Small intestine (tissue), 7 donors: ENCODE results near the gene DDX27. TPM values are rescaled to one million over a fixed set of nuclear protein-coding genes. Genes with fewer than 3 reads are reported as not detected.
"Not testable (repeated sequence)": the region's sequence is repeated elsewhere in the genome, so short reads cannot be mapped to it uniquely, and the experiment has no call there.

Source experiments
- DNase-seq, 2 donors: peaks; one replicate each; pipeline versions ENCODE4 v3.0.0 to v3.0.0-alpha.2; 2013
- FAIRE-seq: peaks from 2 replicates; lab custom pipeline; 2012; peaks lifted over from hg19 to GRCh38; lab: Jason Lieb, UNC
- H3K27ac ChIP-seq, 3 donors: one replicate each; pipeline ENCODE4 v1.5.1; 2013; ENCODE audit warnings: low read length in 2 of 3, mild to moderate bottlenecking in 2 of 3, control low read depth in 1 of 3, inconsistent platforms in 1 of 3, low read depth in 1 of 3, moderate library complexity in 1 of 3
- H3K27me3 ChIP-seq, 3 donors: one replicate each; pipeline ENCODE4 v1.6.1; 2013; ENCODE audit warnings: low read length in 3 of 3, inconsistent platforms in 1 of 3; ENCODE audit not compliant: control insufficient read depth in 3 of 3, insufficient read depth in 3 of 3
- H3K36me3 ChIP-seq, 3 donors: one replicate each; pipeline ENCODE4 v1.6.1; 2013; ENCODE audit warnings: low read length in 3 of 3, inconsistent platforms in 1 of 3, low read depth in 1 of 3, mild to moderate bottlenecking in 1 of 3, moderate library complexity in 1 of 3; ENCODE audit not compliant: control insufficient read depth in 3 of 3, insufficient read depth in 2 of 3
- H3K4me1 ChIP-seq, 3 donors: one replicate each; pipeline ENCODE4 v1.6.1; 2013; ENCODE audit warnings: low read length in 2 of 3, inconsistent platforms in 1 of 3, low read depth in 1 of 3, mild to moderate bottlenecking in 1 of 3, moderate library complexity in 1 of 3; ENCODE audit not compliant: control insufficient read depth in 3 of 3, insufficient read depth in 2 of 3
- H3K4me3 ChIP-seq, 3 donors: one replicate each; pipeline ENCODE4 v1.5.1; 2013; ENCODE audit warnings: low read length in 3 of 3, control low read depth in 1 of 3, inconsistent platforms in 1 of 3, low read depth in 1 of 3, mild to moderate bottlenecking in 1 of 3, moderate library complexity in 1 of 3
- H3K9me3 ChIP-seq, 2 donors: one replicate each; pipeline ENCODE4 v1.6.1; 2013; ENCODE audit warnings: low read depth in 1 of 2, low read length in 1 of 2; ENCODE audit not compliant: control insufficient read depth in 2 of 2, insufficient read depth in 1 of 2
- WGBS, 3 donors: extraction: QIAGEN DNeasy Blood & Tissue Kit; methylation state at CpG; one replicate each; pipeline ENCODE4 v1.1.7; 2013; 5-methylcytosine and 5-hydroxymethylcytosine counted together
- polyA plus RNA-seq, 4 donors: library from polyadenylated mRNA; stranded (reverse) in 3 of 4; unstranded in 1 of 4; fragments of 200-250 nt in 3 of 4; fragments of 120-200 nt in 1 of 4; gene quantifications; one replicate each; pipeline versions ENCODE4 v1.2.1 to v1.2.3, GENCODE V29; 2013
- donor health status: healthy with polysubstance abuse.
- donor health status: control.
- donor health status: control.
- donor health status: Bipolar disorder and iron deficiency.
- donor health status: healthy.

Gene DDX27
- polyA plus RNA-seq, 4 donors = 32.0 to 48.9 (median 34.9) TPM

- 0 to 1% (median 0%) methylated on average over 27 to 29 of the region's 29 CpGs for WGBS, 3 donors
- FAIRE-seq (no peak), DNase-seq (peak; percentile 46 to 60)
- Histone ChIP-seq H3K27ac (peak overlapping the region; percentile 83 to 95 (median 92)), H3K4me1 (peaks cover 4 to 20% (median 5%) of the 10 kb centered on the region in 3 donors), H3K36me3 (peaks cover 0 to 6% (median 0%) of the 10 kb centered on the region in 3 donors), H3K9me3 (no peaks in the 10 kb centered on the region), H3K4me3 (peak overlapping the region; percentile 72 to 96 (median 81)), H3K27me3 (no peaks in the 10 kb centered on the region)
Measured at GRCh38 chr20:49187330-49187850, 31.8 kb upstream of the DDX27 start.

- Histone ChIP-seq H3K27me3 (no peaks in the 10 kb centered on the region), H3K36me3 (peaks cover 0 to 6% (median 0%) of the 10 kb centered on the region in 3 donors), H3K9me3 (no peaks in the 10 kb centered on the region), H3K4me1 (peaks cover 4 to 20% (median 5%) of the 10 kb centered on the region in 3 donors), H3K4me3 (peak within 1 kb of the TSS; percentile 72 to 96 (median 81)), H3K27ac (peak within 1 kb of the TSS; percentile 83 to 95 (median 92))
- FAIRE-seq (no peak), DNase-seq (peak; percentile 95 to 97)
- WGBS, 3 donors = 0 to 1% (median 1%) methylated on average over 16 to 89 of the region's 89 CpGs
Measured at GRCh38 chr20:49187851-49188641, 31.2 kb upstream of the DDX27 start, which contains the start of gene STAU1. TSS of gene STAU1 (minus strand) at chr20:49188334. CDS start at chr20:49166201, 22,133 bp downstream.

- not testable (repeated sequence) for DNase-seq, FAIRE-seq
- 78 to 84% (median 81%) methylated on average over 11 of the region's 11 CpGs for WGBS, 3 donors
Measured at GRCh38 chr20:49192944-49193518, 26.2 kb upstream of the DDX27 start.

GRCh38 chr20:49199729-49200293 is 19.4 kb upstream of the DDX27 start:
- H3K9me3 ChIP-seq = peaks cover 0 to 4% of the 10 kb centered on the region in 2 donors
- H3K4me3 ChIP-seq = no peak overlapping the region
- no peak for FAIRE-seq
- H3K4me1 ChIP-seq = no peaks in the 10 kb centered on the region
- no peaks in the 10 kb centered on the region for H3K27me3 ChIP-seq
- H3K27ac ChIP-seq = no peak overlapping the region
- 83 to 90% (median 87%) methylated on average over 4 of the region's 4 CpGs for WGBS, 3 donors
- no peaks in the 10 kb centered on the region for H3K36me3 ChIP-seq
- DNase-seq = no peak

More at GRCh38 chr20:49192944-49193518, 26.2 kb upstream of the DDX27 start:
- H3K4me3 ChIP-seq, H3K4me1 ChIP-seq, H3K9me3 ChIP-seq, H3K27ac ChIP-seq, H3K27me3 ChIP-seq, H3K36me3 ChIP-seq: not testable (repeated sequence)

GRCh38 chr20:49203011-49203410 is 16.2 kb upstream of the DDX27 start:
- Histone ChIP-seq H3K27ac (no peak overlapping the region), H3K27me3 (no peaks in the 10 kb centered on the region), H3K4me1 (no peaks in the 10 kb centered on the region), H3K36me3 (no peaks in the 10 kb centered on the region), H3K4me3 (no peak overlapping the region), H3K9me3 (peaks cover 0 to 4% of the 10 kb centered on the region in 2 donors)
- WGBS, 3 donors = 87 to 91% (median 87%) methylated on average over 7 of the region's 7 CpGs
- DNase-seq (no peak), FAIRE-seq (no peak)

GRCh38 chr20:49203746-49204145 is 15.5 kb upstream of the DDX27 start:
- H3K4me1 ChIP-seq = no peaks in the 10 kb centered on the region
- H3K36me3 ChIP-seq = no peaks in the 10 kb centered on the region
- 81 to 94% (median 88%) methylated on average over 9 of the region's 9 CpGs for WGBS, 3 donors
- H3K27me3 ChIP-seq = no peaks in the 10 kb centered on the region
- no peak overlapping the region for H3K27ac ChIP-seq
- FAIRE-seq = no peak
- no peak overlapping the region for H3K4me3 ChIP-seq
- H3K9me3 ChIP-seq = peaks cover 0 to 4% of the 10 kb centered on the region in 2 donors
- no peak for DNase-seq

- Histone ChIP-seq H3K36me3 (no peaks in the 10 kb centered on the region), H3K4me3 (no peak overlapping the region), H3K27ac (no peak overlapping the region), H3K27me3 (no peaks in the 10 kb centered on the region), H3K9me3 (peaks cover 0 to 3% of the 10 kb centered on the region in 2 donors), H3K4me1 (no peaks in the 10 kb centered on the region)
- FAIRE-seq (no peak), DNase-seq (no peak)
- WGBS, 3 donors = 90 to 95% (median 94%) methylated on average over 6 of the region's 6 CpGs
Measured at GRCh38 chr20:49207076-49207475, 12.1 kb upstream of the DDX27 start.

- FAIRE-seq (no peak), DNase-seq (no peak)
- Histone ChIP-seq H3K4me3 (no peak overlapping the region), H3K36me3 (no peaks in the 10 kb centered on the region), H3K27me3 (no peaks in the 10 kb centered on the region), H3K4me1 (no peaks in the 10 kb centered on the region), H3K9me3 (peaks cover 0 to 3% of the 10 kb centered on the region in 2 donors), H3K27ac (no peak overlapping the region)
- WGBS, 3 donors = 82 to 94% (median 92%) methylated on average over 1 of the region's 1 CpG
Measured at GRCh38 chr20:49210101-49210756, 9.0 kb upstream of the DDX27 start.
